ENCODE results near the gene CELF4. TPM values are rescaled to one million over a fixed set of nuclear protein-coding genes. Genes with fewer than 3 reads are reported as not detected.

CELF4 gene
- total and polyA plus RNA-seq, 2 donors = 0.79 TPM

DNA sequence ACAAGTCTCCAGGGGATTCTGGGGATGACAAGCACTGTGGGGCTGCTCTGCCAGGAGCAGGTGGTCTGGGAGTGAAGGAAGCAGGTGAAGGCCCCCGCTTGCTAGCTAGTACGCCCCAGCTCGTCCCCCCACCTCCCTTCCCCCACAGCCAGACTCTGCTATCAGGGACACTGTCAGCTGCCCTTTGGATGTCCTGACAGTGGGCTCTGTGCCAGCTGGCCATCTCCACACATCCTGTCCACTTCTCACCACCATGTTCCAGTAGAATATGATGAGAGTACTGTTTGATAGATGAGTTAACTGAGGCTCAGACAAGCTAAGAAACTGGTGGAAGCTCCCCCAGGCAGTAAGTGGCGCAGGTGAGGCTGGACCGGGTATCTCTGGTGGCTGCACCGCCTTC lies 276.2 kb downstream of the CELF4 start:
- WGBS = 71% methylated on average over 6 of the region's 6 CpGs
- DNase-seq (ENCODE audit: extremely low spot score) = no peak
- Histone ChIP-seq H3K27ac (ENCODE audit: low read depth) (no peak overlapping the region), H3K36me3 (ENCODE audit: insufficient read depth) (no peaks in the 10 kb centered on the region), H3K4me3 (ENCODE audit: low read depth, low read length) (no peak overlapping the region), H3K4me1 (ENCODE audit: insufficient read depth) (no peaks in the 10 kb centered on the region)

DNA sequence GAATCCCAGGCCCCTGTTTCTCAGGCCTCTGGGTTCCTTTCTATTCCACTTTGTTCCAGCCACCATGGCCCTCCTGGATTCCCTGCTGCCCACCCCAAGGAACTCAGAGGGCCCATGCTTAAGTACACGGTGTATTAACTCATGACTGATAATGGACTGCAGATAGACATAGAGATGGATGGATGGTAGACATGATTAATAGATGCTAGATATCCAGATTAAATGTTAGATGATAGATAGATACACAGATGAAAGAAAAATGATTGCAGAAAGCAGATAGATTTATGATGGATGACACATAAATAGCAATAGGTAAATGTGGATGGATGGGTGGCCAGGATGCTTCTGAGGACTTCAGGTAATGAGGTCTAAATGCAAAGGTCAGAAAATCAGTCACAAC lies 278.0 kb downstream of the CELF4 start:
- DNase-seq (ENCODE audit: extremely low spot score) = no peak
- H3K36me3 ChIP-seq (ENCODE audit: insufficient read depth) = no peaks in the 10 kb centered on the region
- no peak overlapping the region for H3K27ac ChIP-seq (ENCODE audit: low read depth)
- H3K4me3 ChIP-seq (ENCODE audit: low read depth, low read length) = no peak overlapping the region
- H3K4me1 ChIP-seq (ENCODE audit: insufficient read depth) = no peaks in the 10 kb centered on the region
- WGBS = 19% methylated on average over 1 of the region's 1 CpG

DNA sequence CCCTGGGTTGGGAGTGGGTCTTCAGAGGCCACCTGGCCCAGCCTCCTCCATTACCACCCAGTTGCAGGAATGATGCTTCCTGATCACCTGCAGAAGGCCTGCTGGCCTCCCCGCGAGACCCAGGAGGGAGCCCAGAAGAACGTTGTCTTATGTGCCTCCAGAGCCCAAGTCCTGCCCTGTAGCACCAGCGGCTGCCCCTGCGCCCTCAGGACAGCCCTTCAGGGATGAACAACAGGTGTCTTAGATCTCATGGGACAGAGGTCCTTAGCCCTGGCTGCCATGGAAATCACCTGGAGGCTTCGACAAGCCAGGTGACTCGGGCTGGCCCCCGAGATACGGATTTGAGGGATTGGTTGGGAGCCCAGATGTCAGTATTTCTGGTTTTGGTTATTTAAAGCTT lies 278.8 kb downstream of the CELF4 start:
- 84% methylated on average over 9 of the region's 9 CpGs for WGBS
- no peak overlapping the region for H3K4me3 ChIP-seq (ENCODE audit: low read depth, low read length)
- no peaks in the 10 kb centered on the region for H3K4me1 ChIP-seq (ENCODE audit: insufficient read depth)
- no peaks in the 10 kb centered on the region for H3K36me3 ChIP-seq (ENCODE audit: insufficient read depth)
- no peak overlapping the region for H3K27ac ChIP-seq (ENCODE audit: low read depth)
- no peak for DNase-seq (ENCODE audit: extremely low spot score)

DNA sequence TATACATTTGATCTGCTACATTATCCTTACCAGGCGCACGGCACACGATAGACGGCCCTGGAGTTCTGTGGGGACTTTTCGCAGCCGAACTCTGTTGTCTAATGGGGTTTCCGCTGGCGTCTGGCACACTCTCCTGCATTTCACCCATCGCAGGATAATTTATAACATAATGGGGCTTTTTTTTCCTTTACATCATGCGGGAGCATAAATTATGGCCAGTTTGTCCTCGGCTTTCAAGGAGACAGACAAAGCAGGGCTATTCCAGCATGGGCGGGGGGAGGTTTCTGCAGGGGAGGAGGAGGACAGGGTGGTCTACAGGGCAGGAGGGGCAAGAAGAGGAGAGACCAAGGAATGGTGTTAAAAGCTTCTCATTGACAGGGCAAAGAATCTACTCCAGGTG lies 279.8 kb downstream of the CELF4 start:
- Histone ChIP-seq H3K4me1 (ENCODE audit: insufficient read depth) (no peaks in the 10 kb centered on the region), H3K27ac (ENCODE audit: low read depth) (no peak overlapping the region), H3K36me3 (ENCODE audit: insufficient read depth) (no peaks in the 10 kb centered on the region), H3K4me3 (ENCODE audit: low read depth, low read length) (no peak overlapping the region)
- no peak for DNase-seq (ENCODE audit: extremely low spot score)
- 41% methylated on average over 12 of the region's 12 CpGs for WGBS

DNA sequence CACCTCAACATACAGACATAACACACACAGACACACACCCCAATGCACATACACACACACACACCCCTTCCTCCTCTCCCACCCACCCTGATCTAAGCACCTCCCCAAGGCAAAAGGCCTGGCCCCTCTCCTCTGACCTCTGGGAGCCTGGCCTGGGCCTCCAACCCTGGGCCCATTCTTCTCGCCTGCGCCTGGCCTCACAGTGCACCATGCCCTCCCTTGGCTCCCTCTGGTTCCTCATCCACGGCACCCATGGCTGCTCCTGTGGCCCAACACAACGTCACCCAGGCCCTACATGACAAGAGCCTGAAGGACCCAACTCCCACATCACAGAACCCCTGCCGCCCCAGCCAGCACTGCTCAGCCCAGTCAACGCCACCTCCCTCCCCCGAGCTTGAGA lies 281.3 kb downstream of the CELF4 start:
- no peak overlapping the region for H3K4me3 ChIP-seq (ENCODE audit: low read depth, low read length)
- H3K27ac ChIP-seq (ENCODE audit: low read depth) = no peak overlapping the region
- DNase-seq (ENCODE audit: extremely low spot score) = no peak
- no peaks in the 10 kb centered on the region for H3K36me3 ChIP-seq (ENCODE audit: insufficient read depth)
- 91% methylated on average over 7 of the region's 7 CpGs for WGBS
- H3K4me1 ChIP-seq (ENCODE audit: insufficient read depth) = no peaks in the 10 kb centered on the region

DNA sequence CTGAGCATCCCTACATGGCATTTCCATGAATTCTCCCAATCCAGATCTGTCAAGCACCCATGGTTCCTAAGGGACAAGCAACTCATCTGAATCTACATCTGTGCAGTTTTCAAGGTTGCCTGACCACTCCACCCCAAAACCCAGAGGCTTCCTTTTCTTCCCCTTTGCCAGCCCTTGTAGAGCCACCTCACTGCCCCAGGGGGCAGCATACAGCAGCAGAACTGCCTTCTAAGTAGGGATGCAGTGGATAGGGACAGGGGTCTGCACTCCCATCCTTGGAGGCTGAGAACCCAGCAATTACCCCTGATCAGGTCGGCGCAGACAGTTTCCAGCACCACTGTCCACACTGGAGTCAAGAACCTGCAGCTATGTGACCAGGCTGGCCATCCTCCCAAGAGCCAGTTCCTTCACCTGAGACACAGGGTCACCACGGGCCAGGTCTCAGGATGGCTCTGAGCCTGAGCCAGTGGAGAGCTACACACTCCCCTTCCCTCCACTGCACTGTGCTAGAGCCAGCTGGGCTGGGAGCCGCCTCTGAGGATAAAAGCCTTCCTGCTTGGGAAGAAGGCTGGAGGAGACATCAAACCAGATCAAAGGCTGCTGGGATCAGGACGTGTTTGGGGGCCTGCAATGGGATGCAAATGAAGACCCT lies 283.1 kb downstream of the CELF4 start:
- H3K4me3 ChIP-seq (ENCODE audit: low read depth, low read length) = no peak overlapping the region
- H3K36me3 ChIP-seq (ENCODE audit: insufficient read depth) = no peaks in the 10 kb centered on the region
- H3K4me1 ChIP-seq (ENCODE audit: insufficient read depth) = no peaks in the 10 kb centered on the region
- DNase-seq (ENCODE audit: extremely low spot score) = no peak
- WGBS = 45% methylated on average over 5 of the region's 5 CpGs
- no peak overlapping the region for H3K27ac ChIP-seq (ENCODE audit: low read depth)

DNA sequence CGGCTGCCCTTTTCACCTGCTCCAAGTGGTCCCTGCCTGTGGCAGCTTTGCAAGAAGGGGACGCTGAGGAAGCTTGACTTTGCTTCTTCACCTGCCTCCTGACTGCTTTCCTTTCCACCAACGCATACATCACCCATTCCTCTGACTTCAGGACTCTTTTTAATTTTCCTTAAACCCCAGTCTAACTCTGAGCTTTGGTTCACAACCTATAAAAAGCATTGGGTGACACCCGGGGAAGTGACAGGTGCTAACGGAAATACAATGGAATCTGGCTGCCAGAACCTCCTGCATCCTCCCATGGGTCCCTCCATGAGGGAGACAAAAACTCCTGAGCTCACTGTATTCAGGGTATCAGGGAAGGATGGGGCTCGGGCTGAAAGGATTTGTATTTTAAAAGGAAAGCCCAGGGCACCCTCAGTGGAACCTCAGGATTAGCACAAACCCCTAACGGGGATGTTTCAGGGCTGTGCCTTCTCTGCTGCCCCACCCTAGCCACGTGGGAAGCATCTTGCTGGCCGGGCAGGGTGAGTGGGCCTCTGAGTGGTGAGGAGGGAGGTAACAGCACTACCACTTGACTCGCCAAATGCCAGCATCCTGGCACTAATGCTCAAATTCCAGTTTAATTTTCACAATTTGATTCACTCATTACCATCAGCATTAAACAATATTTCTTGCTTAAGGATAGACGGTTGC lies 284.8 kb downstream of the CELF4 start:
- 59% methylated on average over 11 of the region's 11 CpGs for WGBS
- Histone ChIP-seq H3K4me3 (ENCODE audit: low read depth, low read length) (no peak overlapping the region), H3K4me1 (ENCODE audit: insufficient read depth) (no peaks in the 10 kb centered on the region), H3K36me3 (ENCODE audit: insufficient read depth) (no peaks in the 10 kb centered on the region), H3K27ac (ENCODE audit: low read depth) (no peak overlapping the region)
- no peak for DNase-seq (ENCODE audit: extremely low spot score)

DNA sequence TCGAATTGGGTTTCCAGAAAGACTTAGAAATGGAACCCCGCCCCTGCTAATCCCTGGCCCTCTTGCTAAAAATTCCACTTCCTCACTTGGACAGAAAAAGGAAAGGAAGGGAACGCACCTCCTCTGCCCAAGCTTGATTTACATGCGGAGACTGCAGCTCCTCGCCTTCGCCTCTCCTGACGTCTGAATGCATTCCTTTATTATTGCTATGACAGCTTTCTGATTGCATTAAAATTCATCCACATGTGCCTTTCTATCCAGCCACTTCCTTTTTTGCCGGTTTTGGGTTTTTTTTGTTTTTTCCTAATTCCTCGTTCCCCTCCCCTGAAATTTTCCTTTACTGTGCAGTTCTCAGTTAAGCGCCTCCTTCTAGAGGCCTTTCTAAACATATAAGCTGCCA lies 287.8 kb downstream of the CELF4 start:
- 52% methylated on average over 10 of the region's 10 CpGs for WGBS
- Histone ChIP-seq H3K36me3 (ENCODE audit: insufficient read depth) (no peaks in the 10 kb centered on the region), H3K27ac (ENCODE audit: low read depth) (no peak overlapping the region), H3K4me3 (ENCODE audit: low read depth, low read length) (no peak overlapping the region), H3K4me1 (ENCODE audit: insufficient read depth) (no peaks in the 10 kb centered on the region)
- DNase-seq (ENCODE audit: extremely low spot score) = no peak

DNA sequence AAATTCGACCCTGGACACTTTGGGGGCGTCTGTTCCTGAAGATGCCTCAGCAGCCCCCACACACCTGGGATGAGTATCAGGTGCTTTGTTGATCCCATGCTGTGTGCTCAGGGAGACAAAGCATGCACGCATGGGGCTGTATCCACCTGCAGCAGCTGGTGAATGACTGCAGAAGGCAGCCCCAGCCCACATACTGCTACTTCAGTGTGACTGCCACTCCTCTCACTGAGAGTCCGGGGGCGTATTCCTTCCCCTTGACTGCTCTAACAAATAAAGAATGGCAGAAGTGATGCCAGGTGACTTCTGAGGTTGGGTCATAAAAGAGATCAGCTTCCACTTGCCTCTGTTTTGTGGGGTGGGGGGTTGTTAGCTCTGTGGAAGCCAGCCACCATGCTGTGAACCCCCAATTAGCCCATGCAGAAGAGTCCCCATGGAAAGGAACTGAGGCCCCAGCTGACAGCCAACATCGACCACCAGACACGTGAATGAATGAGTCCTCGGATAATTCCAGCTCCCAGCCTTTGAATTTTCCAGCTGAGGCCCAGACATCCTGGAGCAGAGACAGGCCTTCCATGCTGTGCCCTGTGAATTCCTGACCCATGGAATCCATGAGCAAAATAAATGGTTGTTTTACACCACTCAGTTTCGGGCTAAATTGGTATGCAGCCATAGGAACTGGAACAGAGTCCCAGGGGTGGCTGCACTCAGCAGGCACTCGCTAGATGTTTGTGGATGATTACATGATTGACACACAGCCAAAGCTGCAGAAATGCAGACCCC lies 289.3 kb downstream of the CELF4 start:
- Histone ChIP-seq H3K4me1 (ENCODE audit: insufficient read depth) (no peaks in the 10 kb centered on the region), H3K27ac (ENCODE audit: low read depth) (no peak overlapping the region), H3K36me3 (ENCODE audit: insufficient read depth) (no peaks in the 10 kb centered on the region), H3K4me3 (ENCODE audit: low read depth, low read length) (no peak overlapping the region)
- WGBS = 86% methylated on average over 10 of the region's 10 CpGs
- DNase-seq (ENCODE audit: extremely low spot score) = no peak

DNA sequence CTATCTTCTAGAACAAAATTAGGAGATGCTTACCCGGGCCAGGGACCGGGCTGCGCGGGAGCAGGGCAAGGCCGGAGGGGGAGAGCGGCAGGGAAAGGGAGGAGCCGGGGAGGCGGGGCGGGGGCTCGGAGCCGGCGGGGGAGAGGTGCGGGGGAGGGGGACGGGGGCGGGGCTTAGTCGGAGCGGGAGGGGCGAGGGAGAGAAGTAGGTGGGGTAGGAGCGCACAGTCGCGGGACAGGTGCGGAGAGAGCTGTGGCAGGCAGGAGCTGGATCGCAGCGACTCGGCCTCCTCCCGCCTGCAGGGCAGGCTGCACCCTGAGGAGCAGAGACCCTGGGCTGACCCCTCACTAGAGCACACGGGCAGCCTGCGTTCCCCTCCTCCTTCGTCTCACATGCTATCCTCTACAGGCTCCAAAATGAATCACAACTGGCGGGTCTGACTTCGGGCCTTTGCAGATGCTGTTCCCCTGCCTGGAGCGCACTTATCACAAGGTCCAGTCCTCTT lies 290.3 kb downstream of the CELF4 start:
- Histone ChIP-seq H3K4me3 (ENCODE audit: low read depth, low read length) (no peak overlapping the region), H3K4me1 (ENCODE audit: insufficient read depth) (no peaks in the 10 kb centered on the region), H3K27ac (ENCODE audit: low read depth) (no peak overlapping the region), H3K36me3 (ENCODE audit: insufficient read depth) (no peaks in the 10 kb centered on the region)
- DNase-seq (ENCODE audit: extremely low spot score) = no peak
- 15% methylated on average over 32 of the region's 32 CpGs for WGBS

DNA sequence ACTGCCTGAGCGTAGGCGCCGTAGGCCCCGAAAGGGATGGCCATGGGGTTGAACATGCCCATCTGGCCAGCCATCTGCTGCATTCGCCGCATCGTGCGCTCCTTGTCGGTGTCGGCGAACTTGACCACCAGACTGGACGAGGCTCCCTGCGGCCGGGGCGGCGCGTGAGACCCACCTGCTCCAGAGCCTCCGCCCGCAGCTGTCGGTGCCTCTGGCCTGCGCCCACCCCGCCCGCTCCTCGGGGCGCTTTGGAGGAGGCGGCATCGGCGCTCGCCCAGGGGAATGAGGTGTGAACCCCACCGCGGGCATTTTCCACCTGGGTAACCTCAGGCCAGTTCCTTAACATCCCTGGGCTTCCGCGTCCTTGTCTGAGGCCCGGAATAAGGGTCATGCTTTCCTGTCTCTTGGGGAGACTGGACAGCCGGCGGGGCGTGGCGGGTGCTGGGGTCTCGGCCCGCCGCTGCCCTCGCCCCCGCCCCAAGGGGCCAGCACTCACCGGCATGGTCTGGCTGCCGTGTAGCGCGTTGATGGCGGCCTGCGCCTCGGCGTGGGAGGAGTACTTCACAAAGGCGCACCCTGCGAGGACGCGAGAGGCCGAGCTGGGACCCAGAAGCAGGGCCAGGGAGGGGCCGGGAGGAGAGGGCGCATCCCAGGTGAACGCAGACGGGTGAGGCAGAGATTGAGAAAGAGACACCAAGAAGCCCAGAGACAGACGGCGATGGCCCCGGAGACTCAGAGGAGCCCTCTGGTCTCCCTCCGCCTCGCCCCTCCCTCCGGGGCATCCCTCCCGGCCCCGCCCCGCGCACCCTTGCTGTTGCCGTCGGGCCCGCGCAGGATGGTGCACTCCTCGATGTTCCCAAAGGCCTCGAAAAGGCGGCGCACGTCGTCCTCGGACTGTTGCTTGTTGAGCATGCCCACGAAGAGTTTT lies 291.0 kb downstream of the CELF4 start:
- Histone ChIP-seq H3K36me3 (ENCODE audit: insufficient read depth) (no peaks in the 10 kb centered on the region), H3K4me1 (ENCODE audit: insufficient read depth) (no peaks in the 10 kb centered on the region), H3K27ac (ENCODE audit: low read depth) (no peak overlapping the region), H3K4me3 (ENCODE audit: low read depth, low read length) (no peak overlapping the region)
- no peak for DNase-seq (ENCODE audit: extremely low spot score)
- 9% methylated on average over 82 of the region's 82 CpGs for WGBS

DNA sequence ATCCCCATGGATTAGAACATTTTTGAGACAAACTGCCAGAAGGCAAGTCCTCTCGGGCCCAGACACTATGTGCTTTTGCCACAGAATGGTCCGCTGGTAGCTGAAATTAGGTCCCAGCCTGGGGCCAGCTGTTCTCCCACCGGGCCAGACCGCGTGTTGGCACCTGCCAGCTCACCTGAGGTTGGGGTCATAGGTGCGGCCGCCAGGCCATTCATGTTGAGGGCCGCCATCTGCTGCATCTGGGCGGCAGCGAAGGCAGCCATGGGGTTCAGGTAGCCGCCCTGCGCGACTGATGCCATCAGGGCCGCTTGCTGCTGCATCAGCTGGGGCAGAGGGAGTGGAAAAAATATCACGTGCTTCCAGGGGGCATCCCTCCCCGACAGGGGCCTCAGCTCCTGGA lies 292.8 kb downstream of the CELF4 start:
- 84% methylated on average over 16 of the region's 16 CpGs for WGBS
- DNase-seq (ENCODE audit: extremely low spot score) = no peak
- Histone ChIP-seq H3K4me1 (ENCODE audit: insufficient read depth) (no peaks in the 10 kb centered on the region), H3K27ac (ENCODE audit: low read depth) (no peak overlapping the region), H3K4me3 (ENCODE audit: low read depth, low read length) (no peak overlapping the region), H3K36me3 (ENCODE audit: insufficient read depth) (no peaks in the 10 kb centered on the region)

DNA sequence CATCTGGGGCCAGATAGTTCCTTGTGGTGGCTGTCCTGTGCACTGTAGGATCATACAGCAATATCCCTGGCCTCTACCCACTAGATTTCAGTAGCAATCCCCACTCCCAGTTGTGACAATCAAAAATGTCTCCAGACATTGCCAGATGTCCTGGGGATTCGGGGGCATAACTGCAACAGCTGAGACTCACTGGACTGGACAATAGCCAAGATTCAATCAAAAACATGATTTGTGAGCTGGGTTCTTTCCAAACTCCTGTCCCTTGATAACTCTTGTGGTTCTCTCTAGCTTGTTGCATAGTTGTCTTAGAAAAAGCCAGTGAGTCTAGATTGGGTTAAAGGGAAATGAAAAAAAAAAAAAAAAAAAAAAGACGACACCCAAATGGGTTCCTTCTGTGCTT lies 293.4 kb downstream of the CELF4 start:
- no peaks in the 10 kb centered on the region for H3K36me3 ChIP-seq (ENCODE audit: insufficient read depth)
- DNase-seq (ENCODE audit: extremely low spot score) = no peak
- no peak overlapping the region for H3K27ac ChIP-seq (ENCODE audit: low read depth)
- 58% methylated on average over 2 of the region's 2 CpGs for WGBS
- H3K4me1 ChIP-seq (ENCODE audit: insufficient read depth) = no peaks in the 10 kb centered on the region
- H3K4me3 ChIP-seq (ENCODE audit: low read depth, low read length) = no peak overlapping the region

Measured in urinary bladder (tissue), 4 donors.